ENCODE results near the gene SLC16A1. TPM values are rescaled to one million over a fixed set of nuclear protein-coding genes. Genes with fewer than 3 reads are reported as not detected.

The SLC16A1 gene
- total and polyA plus RNA-seq, 8 donors, result 14.5 to 33.0 (median 29.9) TPM

GRCh38 chr1:112937070-112937469, 18.9 kb downstream of the SLC16A1 start:
- intact Hi-C loops (cut with DNase I), result no loop called here
- Histone ChIP-seq H3K4me3 (no peak overlapping the region), H3K9me3 (no peaks in the 10 kb centered on the region), H3K27me3 (no peaks in the 10 kb centered on the region), H3K4me1 (no peaks in the 10 kb centered on the region), H3K27ac (no peak overlapping the region), H3K36me3 (no peaks in the 10 kb centered on the region)
- DNase-seq (no peak), ATAC-seq (no peak)
- TF ChIP-seq CTCF (IDR thresholded peaks at IDR 0.05), result no peak

- intact Hi-C loops (cut with DNase I), result no loop called here
- H3K4me1 ChIP-seq, result no peaks in the 10 kb centered on the region
- H3K36me3 ChIP-seq, result no peaks in the 10 kb centered on the region
- no peak overlapping the region for H3K27ac ChIP-seq
- no peaks in the 10 kb centered on the region for H3K9me3 ChIP-seq
- no peak overlapping the region for H3K4me3 ChIP-seq
- no peaks in the 10 kb centered on the region for H3K27me3 ChIP-seq
- DNase-seq (no peak), ATAC-seq (no peak)
- no peak for TF ChIP-seq CTCF (IDR thresholded peaks at IDR 0.05)
Measured at GRCh38 chr1:112935461-112936111, 20.4 kb downstream of the SLC16A1 start.

GRCh38 chr1:112934577-112934976, 21.4 kb downstream of the SLC16A1 start:
- intact Hi-C loops (cut with DNase I), result no loop called here
- DNase-seq (no peak), ATAC-seq (no peak)
- TF ChIP-seq CTCF (IDR thresholded peaks at IDR 0.05), result no peak
- Histone ChIP-seq H3K4me1 (no peaks in the 10 kb centered on the region), H3K9me3 (no peaks in the 10 kb centered on the region), H3K36me3 (no peaks in the 10 kb centered on the region), H3K27me3 (no peaks in the 10 kb centered on the region), H3K27ac (no peak overlapping the region), H3K4me3 (no peak overlapping the region)

- no peak overlapping the region for H3K4me3 ChIP-seq
- intact Hi-C loops (cut with DNase I), result no loop called here
- TF ChIP-seq CTCF (IDR thresholded peaks at IDR 0.05), result no peak
- no peaks in the 10 kb centered on the region for H3K9me3 ChIP-seq
- DNase-seq (no peak), ATAC-seq (no peak)
- H3K36me3 ChIP-seq, result no peaks in the 10 kb centered on the region
- no peak overlapping the region for H3K27ac ChIP-seq
- H3K27me3 ChIP-seq, result no peaks in the 10 kb centered on the region
- no peaks in the 10 kb centered on the region for H3K4me1 ChIP-seq
Measured at GRCh38 chr1:112933820-112934571, 22.0 kb downstream of the SLC16A1 start.

DNA sequence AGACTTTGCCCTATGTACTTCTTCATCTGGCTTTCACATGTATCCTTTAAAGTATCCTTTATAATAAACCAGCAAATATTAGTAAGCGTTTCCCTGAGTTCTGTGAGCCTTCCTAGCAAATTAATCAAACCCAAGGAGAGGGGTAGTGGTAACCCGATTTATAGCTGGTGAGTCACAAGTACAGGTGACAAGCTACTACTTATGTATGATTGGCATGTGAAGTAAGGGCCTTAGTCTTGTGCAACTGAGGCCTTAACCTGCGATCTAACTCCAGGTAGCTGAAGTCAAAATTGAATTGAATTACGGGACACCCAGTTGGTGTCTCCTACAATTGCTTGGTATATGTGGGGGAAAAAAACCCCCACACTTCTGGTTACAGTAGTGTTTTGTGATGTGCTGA, 26.0 kb downstream of the SLC16A1 start:
- Histone ChIP-seq H3K4me3 (no peak overlapping the region), H3K36me3 (no peaks in the 10 kb centered on the region), H3K9me3 (no peaks in the 10 kb centered on the region), H3K4me1 (no peaks in the 10 kb centered on the region), H3K27me3 (no peaks in the 10 kb centered on the region), H3K27ac (no peak overlapping the region)
- ATAC-seq (peak; percentile 69), DNase-seq (no peak)
- intact Hi-C loops (cut with DNase I), result no loop called here
- no peak for TF ChIP-seq CTCF (IDR thresholded peaks at IDR 0.05)
